ENCODE results near the gene NANOS2.
A peak's percentile ranks its signal among the peaks of the same experiment; 100 is the strongest.
"Not testable (repeated sequence)": the region's sequence is repeated elsewhere in the genome, so short reads cannot be mapped to it uniquely, and the experiment has no call there.

NANOS2 gene

GRCh38 chr19:45905011-45905410, 9.6 kb downstream of the NANOS2 start:
- Histone ChIP-seq H3K4me1 (ENCODE audit: control insufficient read depth, insufficient read depth, low read length, poor library complexity, severe bottlenecking) (peaks cover 6% of the 10 kb centered on the region), H3K27ac (ENCODE audit: low read depth, low read length, severe bottlenecking) (no peak overlapping the region), H3K9me3 (ENCODE audit: control insufficient read depth, low read length) (no peaks in the 10 kb centered on the region), H3K4me3 (ENCODE audit: extremely low read depth, insufficient read depth, low read length, poor library complexity, severe bottlenecking) (no peak overlapping the region), H3K36me3 (ENCODE audit: control insufficient read depth, insufficient read depth, low read length) (peaks cover 8% of the 10 kb centered on the region)
- WGBS, 2 experiments (ENCODE audit: insufficient coverage in 2 of 2) = 77 to 90% methylated on average over 5 to 8 of the region's 10 CpGs

- 4 to 8% methylated on average over 55 to 62 of the region's 73 CpGs for WGBS, 2 experiments (ENCODE audit: insufficient coverage in 2 of 2)
- Histone ChIP-seq H3K27ac (ENCODE audit: low read depth, low read length, severe bottlenecking) (peak overlapping the region; percentile 69), H3K4me3 (ENCODE audit: extremely low read depth, insufficient read depth, low read length, poor library complexity, severe bottlenecking) (peak overlapping the region; percentile 77), H3K36me3 (ENCODE audit: control insufficient read depth, insufficient read depth, low read length) (peaks cover 25% of the 10 kb centered on the region), H3K4me1 (ENCODE audit: control insufficient read depth, insufficient read depth, low read length, poor library complexity, severe bottlenecking) (peaks cover 6% of the 10 kb centered on the region), H3K9me3 (ENCODE audit: control insufficient read depth, low read length) (no peaks in the 10 kb centered on the region)
Measured at GRCh38 chr19:45902651-45903625, 11.6 kb downstream of the NANOS2 start.

DNA sequence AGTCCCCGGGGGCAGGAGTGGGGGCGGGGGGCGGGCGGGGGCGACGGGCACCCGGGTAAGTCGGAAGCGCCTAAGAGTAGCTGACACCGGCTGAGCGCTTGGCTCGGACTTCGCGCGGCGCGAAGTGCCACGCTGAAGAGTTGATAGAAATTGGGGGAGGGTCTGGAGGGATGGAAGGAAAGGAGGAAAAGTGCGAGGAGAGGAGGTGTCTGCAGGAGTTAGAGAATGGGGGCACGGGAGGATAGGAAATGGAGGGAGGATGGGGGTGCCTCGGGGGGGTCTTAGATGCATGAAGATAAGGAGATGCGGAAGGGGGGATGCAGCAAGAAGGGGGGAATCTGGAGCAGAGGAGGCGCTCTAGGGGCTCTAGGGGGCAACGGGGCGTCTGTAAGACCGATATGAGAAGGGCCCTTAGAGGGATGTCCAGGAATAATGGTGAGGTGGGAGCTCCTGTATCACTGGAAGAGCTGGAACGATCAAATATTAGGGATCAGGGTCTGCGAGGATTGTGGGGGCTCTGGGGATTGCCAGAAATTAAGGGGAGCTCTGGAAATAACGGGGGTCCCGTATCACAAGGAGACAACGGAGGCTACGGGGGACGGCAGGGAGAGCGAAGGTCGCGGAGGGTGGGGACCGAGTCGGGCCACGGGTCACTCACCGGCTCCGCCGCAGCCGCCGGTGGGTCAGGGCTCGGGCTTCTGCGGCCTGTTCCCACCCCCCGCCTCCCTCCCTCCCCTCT, 12.5 kb downstream of the NANOS2 start, which contains the start of gene MYPOP:
MYPOP (minus strand) TSS at position 702 of the 739 bp plus-strand sequence. CDS start 840 bp downstream, outside the sequence.
- H3K9me3 ChIP-seq (ENCODE audit: control insufficient read depth, low read length) = no peaks in the 10 kb centered on the region
- peaks cover 6% of the 10 kb centered on the region for H3K4me1 ChIP-seq (ENCODE audit: control insufficient read depth, insufficient read depth, low read length, poor library complexity, severe bottlenecking)
- H3K4me3 ChIP-seq (ENCODE audit: extremely low read depth, insufficient read depth, low read length, poor library complexity, severe bottlenecking) = peak within 1 kb of the TSS; percentile 77
- 0 to 1% methylated on average over 34 to 42 of the region's 47 CpGs for WGBS, 2 experiments (ENCODE audit: insufficient coverage in 2 of 2)
- peaks cover 32% of the 10 kb centered on the region for H3K36me3 ChIP-seq (ENCODE audit: control insufficient read depth, insufficient read depth, low read length)
- H3K27ac ChIP-seq (ENCODE audit: low read depth, low read length, severe bottlenecking) = peak within 1 kb of the TSS; percentile 69

DNA sequence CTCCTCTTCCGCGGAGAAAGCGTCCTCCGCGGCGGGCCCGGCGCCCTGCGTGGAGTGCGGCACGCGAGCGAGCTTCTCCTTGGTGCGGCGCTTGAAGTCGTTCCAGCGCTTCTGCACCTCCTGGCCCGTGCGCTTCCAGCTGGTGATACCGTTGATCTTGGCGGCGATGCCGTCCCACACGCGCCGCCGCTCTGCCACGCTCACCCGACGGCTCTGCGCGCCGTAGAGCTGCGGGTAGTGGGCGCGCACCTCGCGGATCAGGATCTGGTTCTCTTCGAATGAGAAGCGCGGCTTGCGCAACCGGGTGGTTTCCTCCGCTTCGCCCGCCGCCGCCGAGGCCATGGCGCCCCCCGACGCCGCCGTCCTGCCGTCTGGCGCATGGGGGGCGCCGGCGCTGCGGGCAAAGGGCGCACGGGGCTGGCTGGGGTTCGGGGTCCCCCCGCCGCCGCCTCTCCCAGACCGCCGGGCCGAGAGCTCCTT, 13.1 kb downstream of the NANOS2 start:
- Histone ChIP-seq H3K4me1 (ENCODE audit: control insufficient read depth, insufficient read depth, low read length, poor library complexity, severe bottlenecking) (peaks cover 6% of the 10 kb centered on the region), H3K36me3 (ENCODE audit: control insufficient read depth, insufficient read depth, low read length) (peaks cover 34% of the 10 kb centered on the region), H3K9me3 (ENCODE audit: control insufficient read depth, low read length) (no peaks in the 10 kb centered on the region), H3K27ac (ENCODE audit: low read depth, low read length, severe bottlenecking) (no peak overlapping the region), H3K4me3 (ENCODE audit: extremely low read depth, insufficient read depth, low read length, poor library complexity, severe bottlenecking) (peak overlapping the region; percentile 77)
- 4 to 5% methylated on average over 50 to 63 of the region's 69 CpGs for WGBS, 2 experiments (ENCODE audit: insufficient coverage in 2 of 2)

DNA sequence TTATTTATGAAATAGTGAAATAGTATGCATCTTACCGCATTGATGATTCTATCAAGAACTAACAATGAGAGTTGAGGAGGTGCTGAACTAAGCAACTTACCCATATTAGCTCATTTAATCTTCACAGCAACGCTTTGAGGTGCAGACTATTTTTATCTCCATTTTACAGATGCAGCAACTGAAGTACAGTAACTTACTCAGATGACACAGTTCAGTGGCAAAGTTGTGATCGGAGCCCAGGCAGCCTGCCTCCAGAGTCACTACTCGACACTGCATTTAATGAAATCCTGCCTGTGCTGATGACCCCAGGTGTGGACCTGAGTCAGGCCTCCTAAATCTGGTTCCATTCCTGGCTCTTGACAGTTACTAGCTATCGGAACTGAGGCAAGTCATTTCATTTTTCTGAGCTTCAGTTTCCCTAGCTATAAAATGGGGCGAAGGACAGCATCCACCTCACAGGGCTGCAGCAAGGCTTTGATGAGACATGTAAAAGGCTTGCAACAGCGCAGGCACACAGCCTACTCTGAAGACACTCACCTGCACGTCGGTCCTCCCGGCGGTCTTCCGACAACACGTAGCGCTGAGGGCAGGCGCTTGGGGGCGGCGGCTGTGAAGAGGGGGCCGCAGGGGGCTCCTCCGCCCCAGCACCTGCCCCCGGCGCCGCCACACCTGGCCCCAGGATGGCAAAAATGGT, 13.7 kb downstream of the NANOS2 start:
- H3K4me1 ChIP-seq (ENCODE audit: control insufficient read depth, insufficient read depth, low read length, poor library complexity, severe bottlenecking) = peaks cover 6% of the 10 kb centered on the region
- H3K4me3 ChIP-seq (ENCODE audit: extremely low read depth, insufficient read depth, low read length, poor library complexity, severe bottlenecking) = peak overlapping the region; percentile 77
- H3K9me3 ChIP-seq (ENCODE audit: control insufficient read depth, low read length) = no peaks in the 10 kb centered on the region
- 42 to 45% methylated on average over 15 to 21 of the region's 22 CpGs for WGBS, 2 experiments (ENCODE audit: insufficient coverage in 2 of 2)
- no peak overlapping the region for H3K27ac ChIP-seq (ENCODE audit: low read depth, low read length, severe bottlenecking)
- peaks cover 38% of the 10 kb centered on the region for H3K36me3 ChIP-seq (ENCODE audit: control insufficient read depth, insufficient read depth, low read length)

DNA sequence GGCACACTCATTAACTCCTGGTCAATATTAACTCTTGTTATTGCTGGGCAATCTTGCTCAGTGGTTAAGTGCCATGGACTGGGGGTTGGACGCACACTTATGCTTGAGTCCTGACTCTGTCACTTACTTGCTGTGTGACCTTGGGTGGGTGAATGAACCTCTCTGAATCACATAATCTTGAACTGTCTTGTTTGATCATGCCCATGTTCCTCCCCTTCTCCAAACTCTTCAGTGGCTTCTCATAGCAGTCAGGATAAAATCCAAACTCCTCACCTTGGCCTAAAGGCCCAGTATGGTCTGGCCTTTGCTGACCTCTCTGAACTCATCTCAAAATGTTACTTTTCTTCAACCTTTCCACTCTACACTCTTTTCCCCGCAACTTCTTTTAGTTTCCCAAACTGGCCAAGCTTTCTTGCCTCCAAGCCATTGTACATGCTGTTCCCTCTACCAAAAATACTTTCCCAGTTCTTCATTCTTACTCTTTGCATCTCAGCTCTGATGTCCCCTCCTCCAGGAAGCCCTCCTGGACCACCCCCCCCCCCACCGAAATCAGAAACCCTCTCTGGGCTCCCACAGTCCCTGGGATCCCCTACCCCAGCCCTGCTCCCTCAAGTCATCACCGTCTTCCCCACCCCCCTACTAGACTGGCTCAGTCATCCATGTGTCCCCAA, 14.5 kb downstream of the NANOS2 start:
- Histone ChIP-seq H3K36me3 (ENCODE audit: control insufficient read depth, insufficient read depth, low read length) (peaks cover 45% of the 10 kb centered on the region), H3K9me3 (ENCODE audit: control insufficient read depth, low read length) (no peaks in the 10 kb centered on the region), H3K27ac (ENCODE audit: low read depth, low read length, severe bottlenecking) (no peak overlapping the region), H3K4me3 (ENCODE audit: extremely low read depth, insufficient read depth, low read length, poor library complexity, severe bottlenecking) (no peak overlapping the region), H3K4me1 (ENCODE audit: control insufficient read depth, insufficient read depth, low read length, poor library complexity, severe bottlenecking) (peaks cover 6% of the 10 kb centered on the region)
- WGBS, 2 experiments (ENCODE audit: insufficient coverage in 2 of 2) = 88 to 97% methylated on average over 2 to 3 of the region's 4 CpGs

DNA sequence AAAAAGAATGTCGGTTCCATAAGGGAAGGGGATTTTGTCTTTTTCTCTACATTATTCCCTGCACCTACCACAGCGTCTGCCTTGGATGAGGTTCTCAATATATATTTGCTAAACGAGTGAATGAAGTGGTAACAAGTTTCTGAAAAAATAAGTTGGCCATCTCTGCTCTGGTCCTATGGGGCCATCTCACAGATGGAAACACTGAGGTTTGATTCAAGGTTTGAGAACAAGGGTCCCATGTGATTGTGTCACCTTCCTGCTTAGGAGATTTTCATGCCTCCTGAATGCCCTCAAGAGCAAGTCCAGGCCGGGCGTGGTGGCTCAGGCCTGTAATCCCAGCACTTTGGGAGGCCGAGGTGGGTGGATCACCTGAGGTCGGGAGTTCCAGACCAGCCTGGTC, 15.3 kb downstream of the NANOS2 start:
- 89 to 97% methylated on average over 3 to 4 of the region's 7 CpGs for WGBS, 2 experiments (ENCODE audit: insufficient coverage in 2 of 2)
- H3K9me3 ChIP-seq (ENCODE audit: control insufficient read depth, low read length) = no peaks in the 10 kb centered on the region
- H3K4me1 ChIP-seq (ENCODE audit: control insufficient read depth, insufficient read depth, low read length, poor library complexity, severe bottlenecking) = peaks cover 6% of the 10 kb centered on the region
- H3K4me3 ChIP-seq (ENCODE audit: extremely low read depth, insufficient read depth, low read length, poor library complexity, severe bottlenecking) = no peak overlapping the region
- H3K36me3 ChIP-seq (ENCODE audit: control insufficient read depth, insufficient read depth, low read length) = peaks cover 52% of the 10 kb centered on the region
- H3K27ac ChIP-seq (ENCODE audit: low read depth, low read length, severe bottlenecking) = no peak overlapping the region

DNA sequence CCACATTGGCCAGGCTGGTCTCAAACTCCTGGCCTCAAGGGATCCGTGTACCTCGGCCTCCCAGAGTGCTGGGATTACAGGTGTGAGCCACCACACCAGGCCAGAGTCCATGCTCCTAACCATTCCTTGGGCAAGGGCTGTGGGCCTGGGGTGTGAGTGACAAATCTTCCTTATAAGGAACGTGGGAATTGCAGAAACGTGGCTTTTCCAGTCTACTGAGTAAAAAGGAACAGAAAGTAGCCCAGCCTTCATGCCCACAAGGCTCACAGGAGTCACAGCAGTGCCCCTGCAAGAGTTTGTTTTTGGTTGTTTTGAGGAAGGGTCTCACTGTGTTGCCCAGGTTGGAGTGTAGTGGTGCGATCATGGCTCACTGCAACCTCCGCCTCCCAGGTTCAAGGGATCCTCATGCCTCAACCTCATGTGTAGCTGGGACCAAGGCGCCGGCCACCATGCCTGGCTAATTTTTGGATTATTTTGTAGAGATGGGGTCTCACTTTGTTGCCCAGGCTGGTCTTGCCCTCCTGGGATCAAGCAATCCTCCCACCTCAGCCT, 17.2 kb downstream of the NANOS2 start:
- H3K4me1 ChIP-seq (ENCODE audit: control insufficient read depth, insufficient read depth, low read length, poor library complexity, severe bottlenecking) = peaks cover 4% of the 10 kb centered on the region
- no peak overlapping the region for H3K27ac ChIP-seq (ENCODE audit: low read depth, low read length, severe bottlenecking)
- H3K4me3 ChIP-seq (ENCODE audit: extremely low read depth, insufficient read depth, low read length, poor library complexity, severe bottlenecking) = no peak overlapping the region
- H3K36me3 ChIP-seq (ENCODE audit: control insufficient read depth, insufficient read depth, low read length) = peaks cover 52% of the 10 kb centered on the region
- 93 to 100% methylated on average over 5 to 7 of the region's 8 CpGs for WGBS, 2 experiments (ENCODE audit: insufficient coverage in 2 of 2)
- H3K9me3 ChIP-seq (ENCODE audit: control insufficient read depth, low read length) = no peaks in the 10 kb centered on the region

- not testable (repeated sequence) for H3K4me3 ChIP-seq (ENCODE audit: extremely low read depth, insufficient read depth, low read length, poor library complexity, severe bottlenecking); H3K9me3 ChIP-seq (ENCODE audit: control insufficient read depth, low read length); H3K27ac ChIP-seq (ENCODE audit: low read depth, low read length, severe bottlenecking); H3K4me1 ChIP-seq (ENCODE audit: control insufficient read depth, insufficient read depth, low read length, poor library complexity, severe bottlenecking)
- 96 to 98% methylated on average over 8 to 10 of the region's 12 CpGs for WGBS, 2 experiments (ENCODE audit: insufficient coverage in 2 of 2)
- peaks cover 52% of the 10 kb centered on the region for H3K36me3 ChIP-seq (ENCODE audit: control insufficient read depth, insufficient read depth, low read length)
Measured at GRCh38 chr19:45895983-45896599, 18.5 kb downstream of the NANOS2 start.
